GM18508 (cell line): ENCODE data around the gene FHIP2A.
"Not testable (repeated sequence)": the region's sequence is repeated elsewhere in the genome, so short reads cannot be mapped to it uniquely, and the experiment has no call there.

Source experiments
- ATAC-seq: cut with Tn5 transposase; IDR thresholded peaks from one replicate; pipeline ENCODE4 v1.9.1; 2021; ENCODE audit warnings: moderate number of reproducible peaks; ENCODE audit not compliant: insufficient read depth, unreplicated experiment

The FHIP2A gene

GRCh38 chr10:114815791-114816190 lies 5.8 kb upstream of the FHIP2A start:
- no peak for ATAC-seq

GRCh38 chr10:114816308-114816707 lies 5.3 kb upstream of the FHIP2A start:
- ATAC-seq = no peak

DNA sequence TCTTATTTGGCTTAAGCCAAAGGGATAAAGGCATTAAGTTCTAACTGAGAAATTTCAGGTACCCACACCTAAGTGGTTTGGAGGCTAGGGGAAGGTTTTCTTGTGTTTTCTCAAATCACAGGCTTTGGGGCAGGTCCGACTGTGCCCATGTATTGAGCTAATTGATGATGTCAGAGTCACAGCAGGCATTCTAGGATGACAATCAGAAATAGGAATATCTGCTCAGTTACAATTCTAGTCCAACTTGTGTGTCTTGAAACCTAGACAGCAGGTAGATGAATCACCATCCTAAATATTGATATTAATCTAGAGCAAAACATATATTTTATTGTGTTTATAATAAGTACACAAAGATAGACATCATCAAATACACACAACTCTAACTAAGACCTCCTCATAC lies 2.3 kb upstream of the FHIP2A start:
- ATAC-seq = no peak

DNA sequence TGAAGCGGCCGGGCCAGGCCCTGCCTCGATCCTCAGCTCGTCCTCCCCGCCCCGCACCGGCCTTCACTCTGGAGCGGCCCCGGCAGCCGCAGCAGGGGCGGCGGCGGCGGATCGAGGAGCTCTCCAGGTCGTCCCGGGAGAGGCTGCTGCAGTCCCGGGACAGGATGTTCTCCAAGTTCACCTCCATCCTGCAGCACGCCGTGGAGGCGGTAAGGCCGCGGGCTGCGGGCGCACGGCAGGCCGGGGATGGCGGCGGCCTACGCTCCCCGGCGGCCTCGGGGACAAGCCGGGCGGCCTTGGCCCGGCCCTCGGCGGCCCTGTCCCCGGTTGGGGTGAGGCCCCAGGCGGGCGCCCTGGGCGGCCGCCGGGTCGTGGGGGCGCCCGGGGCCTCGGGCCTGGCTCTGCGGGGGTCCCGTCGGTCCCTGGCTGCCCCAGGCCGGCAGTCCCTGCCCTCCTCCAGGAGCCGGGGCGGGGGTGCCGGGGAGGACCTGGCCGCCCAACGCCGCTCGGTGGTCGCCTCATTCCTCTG lies 399 bp downstream of the FHIP2A start:
- ATAC-seq = peak; percentile 26

- no peak for ATAC-seq
These were observed 980 bp downstream of the FHIP2A start for GRCh38 chr10:114822444-114823076.

DNA sequence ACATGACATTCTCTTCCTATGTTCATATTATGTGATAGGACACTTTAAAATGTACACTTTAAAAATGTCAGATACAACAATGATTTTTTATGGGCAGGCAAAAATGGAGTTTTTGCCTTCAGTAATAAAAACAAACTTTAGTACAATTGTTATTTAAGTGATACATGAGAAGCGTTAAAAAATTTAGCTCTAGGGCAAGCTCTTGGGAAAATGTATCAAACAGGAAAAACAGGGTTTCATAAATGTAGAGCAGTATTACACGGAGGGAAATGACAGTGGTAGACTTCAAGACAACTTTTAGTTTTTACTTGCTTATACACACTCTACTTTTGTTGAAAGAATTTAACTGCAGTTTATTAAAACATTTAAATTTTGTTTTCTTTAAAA lies 1.5 kb downstream of the FHIP2A start:
- ATAC-seq = no peak

DNA sequence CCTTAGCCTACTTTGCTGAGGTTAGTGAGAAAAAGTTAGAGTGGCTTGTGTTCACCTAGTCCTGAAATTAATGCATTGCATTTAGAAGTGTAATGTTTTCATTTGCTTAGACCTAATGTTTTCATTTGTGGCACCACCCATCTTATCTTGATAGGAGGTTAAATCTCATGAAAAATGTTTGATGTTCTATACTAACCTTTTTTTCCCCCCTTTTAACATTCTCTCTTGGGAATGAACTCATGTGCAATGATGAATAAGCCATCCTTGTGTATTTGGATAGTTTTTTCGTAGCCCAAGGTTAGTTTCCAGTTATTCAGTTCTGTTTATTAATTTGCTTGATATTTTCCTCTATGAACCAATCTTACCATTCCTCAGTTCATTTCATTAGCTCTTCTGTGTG lies 2.8 kb downstream of the FHIP2A start:
- no peak for ATAC-seq

GRCh38 chr10:114825513-114826253 lies 4.1 kb downstream of the FHIP2A start:
- ATAC-seq = peak; percentile 72

GRCh38 chr10:114829160-114829909 lies 7.8 kb downstream of the FHIP2A start:
- ATAC-seq = no peak

DNA sequence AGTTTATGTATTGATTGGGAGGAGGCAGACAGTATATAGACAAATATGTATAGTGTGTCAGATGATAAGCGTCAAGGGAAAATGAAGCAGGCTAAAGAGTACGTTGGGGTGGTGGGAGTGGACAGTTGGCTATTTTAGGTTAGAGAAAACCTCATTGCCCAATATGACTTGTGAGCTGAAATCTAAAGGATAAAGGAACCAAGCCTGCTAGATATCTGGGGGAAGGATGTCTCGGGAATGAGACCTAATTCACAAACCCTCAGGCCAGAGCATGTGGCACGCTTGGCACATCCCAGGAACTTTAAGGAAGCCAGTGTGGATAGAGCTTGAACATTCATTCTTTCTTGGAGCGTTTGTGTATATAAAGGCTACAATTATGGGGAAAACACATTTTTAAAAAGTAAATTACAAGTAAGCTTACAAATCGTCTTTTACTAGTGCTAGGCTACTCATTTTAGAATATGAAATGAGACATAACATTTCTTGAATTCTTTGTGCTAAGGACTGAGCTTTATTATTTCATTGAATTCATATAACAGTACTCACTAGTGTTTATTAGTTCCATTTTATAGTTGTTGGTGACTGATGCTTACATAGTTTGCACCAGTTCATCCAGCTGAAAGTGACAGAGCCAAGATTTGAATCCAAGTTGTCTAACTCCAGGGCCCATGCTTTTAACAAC lies 9.7 kb downstream of the FHIP2A start:
- no peak for ATAC-seq

- ATAC-seq = no peak
These were observed 16.1 kb downstream of the FHIP2A start for GRCh38 chr10:114837690-114838089.

GRCh38 chr10:114839901-114840300 lies 18.3 kb downstream of the FHIP2A start:
- no peak for ATAC-seq

DNA sequence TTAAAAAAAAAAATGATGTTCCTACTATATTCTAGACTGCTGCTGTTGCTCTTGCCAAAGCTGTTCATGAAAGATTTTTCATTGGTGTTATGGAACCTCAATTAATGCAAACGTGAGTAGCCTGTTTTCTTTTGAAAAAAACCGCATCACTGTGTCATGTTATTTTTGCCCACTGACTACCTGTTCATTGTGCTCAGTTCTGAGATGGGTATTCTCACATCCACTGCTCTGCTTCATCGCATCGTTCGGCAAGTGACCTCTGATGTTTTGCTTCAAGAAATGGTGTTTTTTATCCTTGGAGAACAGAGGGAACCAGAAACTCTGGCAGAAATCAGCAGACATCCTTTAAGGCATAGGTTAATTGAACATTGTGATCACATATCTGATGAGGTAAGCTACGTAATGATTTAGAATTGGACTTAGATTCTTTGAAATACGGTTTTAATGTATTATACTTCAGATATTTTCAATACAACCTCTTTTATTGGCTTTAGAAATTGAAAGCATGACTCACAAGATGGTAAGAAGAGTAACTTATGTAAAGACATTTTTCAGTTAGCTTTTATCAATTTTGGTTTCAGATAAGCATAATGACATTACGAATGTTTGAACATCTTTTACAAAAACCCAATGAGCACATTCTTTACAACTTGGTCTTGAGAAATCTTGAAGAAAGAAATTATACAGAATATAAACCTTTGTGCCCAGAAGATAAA lies 24.6 kb downstream of the FHIP2A start:
- no peak for ATAC-seq

GRCh38 chr10:114847517-114847916 lies 25.9 kb downstream of the FHIP2A start:
- ATAC-seq = not testable (repeated sequence)

- ATAC-seq = no peak
These were observed 28.1 kb downstream of the FHIP2A start for GRCh38 chr10:114849674-114850073.

GRCh38 chr10:114850126-114850525 lies 28.5 kb downstream of the FHIP2A start:
- no peak for ATAC-seq

DNA sequence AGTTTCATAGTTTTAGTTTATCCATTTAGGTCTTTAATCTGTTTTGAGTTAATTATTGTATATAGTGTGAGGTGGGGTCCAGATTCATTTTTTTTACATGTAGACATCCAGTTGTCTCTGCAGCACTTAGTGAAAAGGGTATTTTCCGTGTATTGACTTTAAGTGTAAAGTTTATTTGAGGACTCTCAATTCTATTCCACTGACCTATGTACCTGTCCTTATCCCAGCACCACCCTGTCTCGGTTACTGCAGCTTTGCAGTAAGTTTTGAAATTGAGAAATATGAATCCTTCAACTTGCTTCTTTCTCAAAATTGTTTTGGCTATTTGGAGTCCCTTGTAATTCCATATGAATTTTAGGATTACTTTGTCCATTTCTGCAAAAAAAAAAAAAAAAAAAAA lies 29.8 kb downstream of the FHIP2A start:
- no peak for ATAC-seq

DNA sequence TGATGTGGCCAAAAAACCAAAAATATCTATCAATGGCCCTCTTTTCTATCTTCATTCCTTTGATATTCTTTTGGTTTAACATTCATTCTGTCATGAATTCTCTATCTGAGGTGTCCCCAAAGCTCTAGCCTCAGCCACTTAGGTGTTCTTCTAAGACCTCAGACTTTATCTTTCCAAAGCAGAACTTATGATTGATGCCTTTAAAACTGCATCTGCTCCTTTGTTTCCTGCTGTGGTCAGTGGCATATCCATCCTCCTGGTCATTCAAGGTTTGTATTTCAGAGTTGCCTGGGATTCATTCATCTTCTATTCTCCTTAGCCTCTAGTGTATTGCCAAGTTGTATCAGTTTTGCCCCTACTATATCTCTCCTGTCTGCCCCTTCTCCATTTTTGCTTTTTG lies 30.6 kb downstream of the FHIP2A start:
- no peak for ATAC-seq

GRCh38 chr10:114854906-114855305 lies 33.3 kb downstream of the FHIP2A start:
- no peak for ATAC-seq
